ENCODE results near the gene MRPL9.
A peak's percentile ranks its signal among the peaks of the same experiment; 100 is the strongest.

The MRPL9 gene

GRCh38 chr1:151733126-151733525 lies 30.2 kb downstream of the MRPL9 start:
- H3K4me3 ChIP-seq (replicated peaks in 1 of 2; ENCODE audit: low read depth in 2 of 2, low read length in 2 of 2) = no peak overlapping the region

DNA sequence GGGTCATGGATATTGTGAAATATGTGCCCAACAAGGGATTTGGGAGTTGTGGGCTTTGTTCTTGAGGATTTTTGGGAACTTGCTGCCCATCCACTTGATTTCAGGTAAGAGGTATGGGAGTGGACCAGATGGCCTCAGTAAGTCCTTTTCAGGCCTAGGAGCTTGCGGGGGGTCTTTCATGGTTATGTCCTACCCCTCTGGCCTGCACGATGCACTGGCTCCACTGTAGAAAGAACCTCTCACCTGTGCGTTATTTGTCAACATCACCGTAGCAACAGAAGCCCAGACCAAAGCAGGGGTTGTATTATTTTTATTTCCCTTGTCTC lies 33.4 kb downstream of the MRPL9 start:
- DNase-seq (ENCODE audit: low read depth in 2 of 2) = no peak
- no peak overlapping the region for H3K4me3 ChIP-seq (replicated peaks in 1 of 2; ENCODE audit: low read depth in 2 of 2, low read length in 2 of 2)
- no peak for TF ChIP-seq CTCF (IDR thresholded peaks at IDR 0.05; ENCODE audit: low read depth, low read length)

More at GRCh38 chr1:151733126-151733525, 30.2 kb downstream of the MRPL9 start:
- DNase-seq (ENCODE audit: low read depth in 2 of 2) = no peak
- TF ChIP-seq CTCF (IDR thresholded peaks at IDR 0.05; ENCODE audit: low read depth, low read length) = no peak

DNA sequence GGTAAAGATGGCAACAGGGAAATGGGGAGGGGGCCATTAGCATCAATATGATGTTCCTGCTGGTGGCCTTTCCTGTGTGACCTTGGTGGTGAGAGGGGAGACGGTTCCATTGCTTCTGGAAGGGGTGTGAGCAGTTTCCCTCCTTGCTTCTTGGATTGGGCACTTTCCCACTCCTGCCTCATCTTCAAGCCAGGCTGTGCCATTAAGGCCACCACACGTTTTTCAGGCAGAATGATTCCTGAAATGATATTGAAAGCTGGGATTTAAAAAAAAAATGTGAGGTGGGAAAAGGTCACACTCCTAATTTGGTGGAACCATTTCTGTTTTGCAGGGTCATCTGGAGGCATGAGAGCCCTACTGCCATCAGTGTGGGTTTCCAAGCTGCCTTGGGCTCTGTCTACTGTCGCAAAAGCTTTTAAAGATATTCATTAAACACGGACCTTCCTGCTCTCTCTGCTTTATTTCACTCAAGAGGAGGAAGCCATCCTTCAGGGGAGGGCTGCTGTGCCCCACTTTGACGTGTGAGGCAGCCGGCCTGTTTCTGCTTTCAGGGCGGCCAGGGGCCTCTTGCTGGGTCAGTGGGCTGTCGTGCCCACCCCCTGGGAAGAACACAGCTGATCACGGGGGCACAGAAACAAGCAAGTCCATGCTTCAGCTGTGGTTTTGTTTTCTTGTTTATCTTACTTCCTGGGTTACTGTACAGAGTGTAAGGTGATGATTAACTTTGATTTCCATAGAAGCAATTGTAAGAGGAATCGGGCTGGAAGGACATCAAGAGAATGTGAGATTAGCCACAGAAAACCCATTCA lies 33.9 kb downstream of the MRPL9 start:
- TF ChIP-seq CTCF (IDR thresholded peaks at IDR 0.05; ENCODE audit: low read depth, low read length) = no peak
- no peak overlapping the region for H3K4me3 ChIP-seq (replicated peaks in 1 of 2; ENCODE audit: low read depth in 2 of 2, low read length in 2 of 2)
- DNase-seq (ENCODE audit: low read depth in 2 of 2) = no peak

- no peak overlapping the region for H3K4me3 ChIP-seq (replicated peaks in 1 of 2; ENCODE audit: low read depth in 2 of 2, low read length in 2 of 2)
- peak; percentile 33 to 69 for DNase-seq (ENCODE audit: low read depth in 2 of 2)
- TF ChIP-seq CTCF (IDR thresholded peaks at IDR 0.05; ENCODE audit: low read depth, low read length) = no peak
Observed at GRCh38 chr1:151728151-151729054, 34.9 kb downstream of the MRPL9 start.

DNA sequence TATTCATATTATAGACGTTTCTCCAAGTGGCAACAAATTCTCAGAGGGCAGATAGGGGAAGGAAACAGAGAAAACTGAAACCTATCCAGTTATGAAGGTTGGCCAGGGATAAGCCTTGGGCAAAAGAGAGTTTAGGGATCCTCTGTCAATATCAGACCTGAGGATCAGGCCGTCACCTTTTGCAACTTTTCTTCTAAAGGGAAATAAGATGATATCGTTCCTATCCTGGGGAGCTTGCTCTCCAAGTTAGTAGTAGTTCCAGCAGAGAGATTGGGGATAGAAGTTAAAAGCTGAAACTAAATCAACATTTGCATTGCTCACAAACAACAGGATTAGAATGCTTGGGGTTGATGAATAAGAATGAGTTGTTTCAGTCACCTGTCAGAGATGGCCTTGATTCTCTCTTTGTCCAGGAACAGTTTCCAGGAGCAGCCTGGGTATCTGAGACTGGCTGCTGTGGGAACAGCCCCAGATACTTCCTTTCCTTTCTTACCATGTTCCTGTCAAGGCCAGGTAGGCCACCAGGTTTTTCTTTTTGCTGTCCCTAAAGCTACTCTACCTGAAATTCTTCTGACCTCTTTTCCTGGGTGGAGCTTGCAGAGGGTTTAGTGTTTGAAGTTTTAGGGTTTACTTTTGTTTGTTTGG lies 39.4 kb downstream of the MRPL9 start:
- no peak for DNase-seq (ENCODE audit: low read depth in 2 of 2)
- H3K4me3 ChIP-seq (replicated peaks in 1 of 2; ENCODE audit: low read depth in 2 of 2, low read length in 2 of 2) = no peak overlapping the region
- no peak for TF ChIP-seq CTCF (IDR thresholded peaks at IDR 0.05; ENCODE audit: low read depth, low read length)

DNA sequence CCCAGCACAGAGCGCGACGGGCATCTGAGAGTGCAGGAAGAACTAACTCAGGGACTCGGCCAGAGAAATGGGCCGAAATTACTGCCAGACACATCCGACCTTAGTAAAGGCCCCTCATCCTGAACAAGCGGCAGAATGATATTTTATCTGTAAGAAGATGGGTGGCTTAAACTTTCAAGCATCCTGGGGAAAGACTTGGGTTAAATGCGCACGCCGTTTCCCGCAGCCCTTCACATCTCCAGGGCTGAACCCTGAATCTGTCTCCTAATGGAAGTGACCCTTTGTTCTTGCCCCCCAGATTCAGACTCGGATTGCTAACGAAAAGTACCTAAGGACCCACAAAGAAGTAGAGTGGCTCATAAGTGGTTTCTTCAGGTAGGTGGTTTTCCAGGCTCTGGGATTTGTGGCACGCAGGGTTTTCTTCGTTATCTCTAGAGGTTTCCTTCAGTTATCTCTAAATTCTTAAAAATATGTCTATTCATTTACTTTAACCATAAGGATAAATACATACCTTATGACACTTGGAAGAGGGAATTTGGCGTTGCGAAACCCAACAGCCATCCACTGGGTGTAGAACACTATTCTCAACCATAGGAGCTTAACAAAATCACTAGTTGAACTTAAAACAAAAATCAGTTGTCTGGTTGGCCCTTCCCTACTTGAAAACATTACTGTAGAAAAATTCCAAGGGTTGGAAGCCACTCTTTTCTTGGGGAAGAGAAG lies 41.3 kb downstream of the MRPL9 start:
- TF ChIP-seq CTCF (IDR thresholded peaks at IDR 0.05; ENCODE audit: low read depth, low read length) = no peak
- peak overlapping the region; percentile 46 to 48 for H3K4me3 ChIP-seq (replicated peaks in 1 of 2; ENCODE audit: low read depth in 2 of 2, low read length in 2 of 2)
- no peak for DNase-seq (ENCODE audit: low read depth in 2 of 2)

All from cardiac fibroblast (primary cell).